Panc1 (cell line): Measurements from ENCODE around the gene SHB. TPM values are rescaled to one million over a fixed set of nuclear protein-coding genes. Genes with fewer than 3 reads are reported as not detected.

Experiments used
- ATAC-seq: fragments of 200-7000 bp; cut with Tn5 transposase; 2 replicates; pipeline ENCODE4 v1.9.1; 2020; ENCODE audit warnings: mild to moderate bottlenecking, moderate library complexity
- BruUV-seq: library from RNA; stranded (reverse); fragments of 400-500 nt; replicated peaks from 2 replicates; lab custom pipeline; 2021; lab: Mats Ljungman, UMichigan
- CTCF ChIA-PET: fragments of 300-600 bp; sonication (Branson Sonifier 250); formaldehyde crosslinking; loops from one replicate; lab custom pipeline; 2022; ENCODE audit warnings: antibody characterized with exemption; lab: Charles Lee
- POLR2A ChIA-PET: fragments of 300-600 bp; sonication (Branson Sonifier 250); formaldehyde crosslinking; loops from one replicate; lab custom pipeline; 2022; ENCODE audit warnings: antibody characterized with exemption; lab: Charles Lee
- DNase-seq: peaks from one replicate; pipeline ENCODE4 v3.0.0-alpha.2; 2010; ENCODE audit warnings: low read depth, low spot score
- H3K27ac ChIP-seq: 2 replicates; pipeline ENCODE4 v1.5.1; 2011; ENCODE audit warnings: mild to moderate bottlenecking, low read length, inconsistent platforms
- H3K27me3 ChIP-seq: fragments of 200-500 bp; sonication (Bioruptor generic); 2 replicates; pipeline ENCODE4 v1.6.0; 2014; ENCODE audit warnings: low read length, inconsistent platforms; ENCODE audit not compliant: control insufficient read depth, insufficient read depth
- H3K36me3 ChIP-seq: fragments of 200-500 bp; sonication (Bioruptor generic); 2 replicates; pipeline ENCODE4 v1.5.1; 2014; ENCODE audit warnings: inconsistent platforms, mild to moderate bottlenecking, low read length, moderate library complexity; ENCODE audit not compliant: control insufficient read depth, insufficient read depth
- H3K4me1 ChIP-seq: 2 replicates; pipeline ENCODE4 v1.5.1; 2011; ENCODE audit warnings: inconsistent platforms, mild to moderate bottlenecking, low read length, moderate library complexity; ENCODE audit not compliant: control insufficient read depth, insufficient read depth
- H3K4me3 ChIP-seq, 2 experiments: 2 replicates each; pipeline ENCODE4 v1.5.1; 2011 to 2012; ENCODE audit warnings: low read depth in 2 of 2, low read length in 2 of 2, mild to moderate bottlenecking in 2 of 2, inconsistent platforms in 1 of 2, moderate library complexity in 1 of 2
- H3K9me3 ChIP-seq: fragments of 200-500 bp; sonication (Bioruptor generic); 2 replicates; pipeline ENCODE4 v1.5.1; 2014; ENCODE audit warnings: low read depth, mild to moderate bottlenecking, inconsistent platforms, low read length, moderate library complexity; ENCODE audit not compliant: control insufficient read depth, insufficient read depth
- POLR2AphosphoS5 ChIP-seq: IDR thresholded peaks from 2 replicates; pipeline ENCODE4 v1.6.1; 2012; ENCODE audit warnings: mild to moderate bottlenecking, low read depth, low read length, moderate library complexity
- SIN3A ChIP-seq: IDR thresholded peaks from 2 replicates; pipeline ENCODE4 v1.6.1; 2012; ENCODE audit warnings: low read depth, mild to moderate bottlenecking, low read length, moderate library complexity, borderline replicate concordance; ENCODE audit not compliant: insufficient read depth
- TCF7L2 ChIP-seq: IDR thresholded peaks from 2 replicates; pipeline ENCODE4 v1.6.1; 2011; ENCODE audit warnings: mild to moderate bottlenecking, low read depth, low read length, inconsistent platforms
- in situ Hi-C: cut with HindIII; loops from 2 replicates; pipeline ENCODE4 v1.10.0; 2016; ENCODE audit warnings: low sequenced_read_pairs, low pct_unique_long_range_greater_than_20kb
- intact Hi-C: fragments of 100-400 bp; cut with micrococcal nuclease; formaldehyde crosslinking; loops from one replicate; pipeline ENCODE4 v1.10.0; 2022; ENCODE audit not compliant: unreplicated experiment
- total RNA-seq: library from RNA; stranded (reverse); gene quantifications from one replicate; pipeline ENCODE4 v1.2.1, GENCODE V29; 2021; ENCODE audit not compliant: unreplicated experiment
- TF ChIP-seq, protein P1 (sequence below), 2 experiments: IDR thresholded peaks; 2 replicates each; pipeline ENCODE4 v1.6.1; 2011 to 2012; ENCODE audit warnings: low read depth in 2 of 2, control low read depth in 1 of 2, low read length in 1 of 2, mild to moderate bottlenecking in 1 of 2, moderate library complexity in 1 of 2; ENCODE audit not compliant: insufficient read depth in 1 of 2
- TF ChIP-seq, protein P2 (sequence below): fragments of 450-650 bp; IDR thresholded peaks from 2 replicates; pipeline ENCODE4 v1.5.1; 2017; ENCODE audit warnings: mild to moderate bottlenecking

SHB gene
- total RNA-seq, 1 experiment from 2014 or later: 59.9 TPM

DNA sequence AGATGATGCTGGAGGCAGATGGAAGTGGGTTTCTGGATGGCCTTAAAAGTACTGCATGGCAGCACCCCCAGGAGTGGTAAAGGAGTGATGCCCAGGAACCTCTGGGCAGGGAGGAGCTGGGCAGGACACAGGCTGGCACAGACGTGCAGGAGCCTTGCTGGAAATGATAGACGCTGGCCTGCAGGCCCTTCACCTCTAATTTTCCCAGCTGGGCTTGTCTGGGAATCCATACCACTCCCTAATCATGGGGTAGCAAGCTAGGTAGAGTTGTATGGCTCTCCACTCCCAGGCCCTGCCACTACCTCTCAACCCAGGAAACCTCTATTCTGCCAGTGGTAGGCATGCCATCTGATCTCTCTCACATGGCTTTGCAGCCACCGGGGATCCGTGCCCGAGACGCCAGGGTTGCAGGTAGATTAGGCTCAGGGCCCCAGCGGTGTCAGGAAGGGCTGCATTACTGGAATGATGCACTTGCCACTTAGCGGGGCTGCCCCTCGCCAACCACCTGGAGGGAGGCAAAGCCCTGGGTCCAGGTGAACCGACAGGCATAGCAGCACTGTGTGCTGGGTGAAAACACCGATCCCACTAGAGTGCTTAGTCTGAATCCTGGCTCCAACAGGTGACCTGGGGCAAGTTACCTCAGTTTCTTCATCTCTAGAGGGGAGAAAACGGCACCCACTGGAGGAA lies 85.5 kb downstream of the SHB start:
- H3K36me3 ChIP-seq: no peaks in the 10 kb centered on the region; the same call in 1 of the 2 replicates
- in situ Hi-C loops (no loop called here), intact Hi-C loops (no loop called here)
- no peak for ATAC-seq
- H3K27me3 ChIP-seq: no peaks in the 10 kb centered on the region
- TF ChIP-seq, protein P1, sequence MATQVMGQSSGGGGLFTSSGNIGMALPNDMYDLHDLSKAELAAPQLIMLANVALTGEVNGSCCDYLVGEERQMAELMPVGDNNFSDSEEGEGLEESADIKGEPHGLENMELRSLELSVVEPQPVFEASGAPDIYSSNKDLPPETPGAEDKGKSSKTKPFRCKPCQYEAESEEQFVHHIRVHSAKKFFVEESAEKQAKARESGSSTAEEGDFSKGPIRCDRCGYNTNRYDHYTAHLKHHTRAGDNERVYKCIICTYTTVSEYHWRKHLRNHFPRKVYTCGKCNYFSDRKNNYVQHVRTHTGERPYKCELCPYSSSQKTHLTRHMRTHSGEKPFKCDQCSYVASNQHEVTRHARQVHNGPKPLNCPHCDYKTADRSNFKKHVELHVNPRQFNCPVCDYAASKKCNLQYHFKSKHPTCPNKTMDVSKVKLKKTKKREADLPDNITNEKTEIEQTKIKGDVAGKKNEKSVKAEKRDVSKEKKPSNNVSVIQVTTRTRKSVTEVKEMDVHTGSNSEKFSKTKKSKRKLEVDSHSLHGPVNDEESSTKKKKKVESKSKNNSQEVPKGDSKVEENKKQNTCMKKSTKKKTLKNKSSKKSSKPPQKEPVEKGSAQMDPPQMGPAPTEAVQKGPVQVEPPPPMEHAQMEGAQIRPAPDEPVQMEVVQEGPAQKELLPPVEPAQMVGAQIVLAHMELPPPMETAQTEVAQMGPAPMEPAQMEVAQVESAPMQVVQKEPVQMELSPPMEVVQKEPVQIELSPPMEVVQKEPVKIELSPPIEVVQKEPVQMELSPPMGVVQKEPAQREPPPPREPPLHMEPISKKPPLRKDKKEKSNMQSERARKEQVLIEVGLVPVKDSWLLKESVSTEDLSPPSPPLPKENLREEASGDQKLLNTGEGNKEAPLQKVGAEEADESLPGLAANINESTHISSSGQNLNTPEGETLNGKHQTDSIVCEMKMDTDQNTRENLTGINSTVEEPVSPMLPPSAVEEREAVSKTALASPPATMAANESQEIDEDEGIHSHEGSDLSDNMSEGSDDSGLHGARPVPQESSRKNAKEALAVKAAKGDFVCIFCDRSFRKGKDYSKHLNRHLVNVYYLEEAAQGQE (IDR thresholded peaks at IDR 0.05; ENCODE audit: insufficient read depth in 1 of 2, low read depth in 2 of 2, low read length in 1 of 2): no peak
- TF ChIP-seq TCF7L2 (no peak), POLR2AphosphoS5 (no peak), SIN3A (no peak)
- TF ChIP-seq, protein P2, sequence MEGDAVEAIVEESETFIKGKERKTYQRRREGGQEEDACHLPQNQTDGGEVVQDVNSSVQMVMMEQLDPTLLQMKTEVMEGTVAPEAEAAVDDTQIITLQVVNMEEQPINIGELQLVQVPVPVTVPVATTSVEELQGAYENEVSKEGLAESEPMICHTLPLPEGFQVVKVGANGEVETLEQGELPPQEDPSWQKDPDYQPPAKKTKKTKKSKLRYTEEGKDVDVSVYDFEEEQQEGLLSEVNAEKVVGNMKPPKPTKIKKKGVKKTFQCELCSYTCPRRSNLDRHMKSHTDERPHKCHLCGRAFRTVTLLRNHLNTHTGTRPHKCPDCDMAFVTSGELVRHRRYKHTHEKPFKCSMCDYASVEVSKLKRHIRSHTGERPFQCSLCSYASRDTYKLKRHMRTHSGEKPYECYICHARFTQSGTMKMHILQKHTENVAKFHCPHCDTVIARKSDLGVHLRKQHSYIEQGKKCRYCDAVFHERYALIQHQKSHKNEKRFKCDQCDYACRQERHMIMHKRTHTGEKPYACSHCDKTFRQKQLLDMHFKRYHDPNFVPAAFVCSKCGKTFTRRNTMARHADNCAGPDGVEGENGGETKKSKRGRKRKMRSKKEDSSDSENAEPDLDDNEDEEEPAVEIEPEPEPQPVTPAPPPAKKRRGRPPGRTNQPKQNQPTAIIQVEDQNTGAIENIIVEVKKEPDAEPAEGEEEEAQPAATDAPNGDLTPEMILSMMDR: no peak
- H3K9me3 ChIP-seq: no peaks in the 10 kb centered on the region
- no TSS peak for BruUV-seq
- DNase-seq: no peak
- CTCF ChIA-PET: no interaction called here
- peaks cover 31% of the 10 kb centered on the region for H3K4me1 ChIP-seq
- no peak overlapping the region for H3K27ac ChIP-seq
- H3K4me3 ChIP-seq: no peak overlapping the region
- POLR2A ChIA-PET: interaction anchor here (0.6 kb wide), 1 partner anchor 17 kb away, joined by 4 read pairs; no protein-coding TSS in a partner anchor

DNA sequence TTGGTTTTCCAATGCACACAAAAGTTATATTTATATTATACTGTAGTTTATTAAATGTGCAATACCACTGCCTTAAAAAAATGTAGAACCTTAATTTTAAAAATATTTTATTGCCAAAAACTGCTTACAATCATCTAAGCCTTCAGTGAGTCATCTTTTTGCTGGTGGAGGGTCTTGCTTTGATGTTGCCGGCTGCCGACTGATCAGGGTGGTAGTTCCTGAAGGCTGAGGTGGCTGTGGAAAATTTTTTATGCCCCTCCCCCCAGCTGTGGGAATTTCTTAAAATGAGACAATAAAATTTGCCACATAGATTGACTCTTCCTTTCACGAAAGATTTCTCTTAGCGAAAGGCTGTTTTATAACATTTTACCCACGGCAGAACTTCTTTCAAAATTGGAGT lies 89.2 kb downstream of the SHB start:
- H3K4me1 ChIP-seq: peaks cover 19% of the 10 kb centered on the region
- in situ Hi-C loops: no loop called here
- ATAC-seq (no peak), DNase-seq (no peak)
- H3K27ac ChIP-seq: no peak overlapping the region
- TF ChIP-seq TCF7L2 (no peak), POLR2AphosphoS5 (no peak), SIN3A (no peak)
- TF ChIP-seq, protein P1 (IDR thresholded peaks at IDR 0.05; ENCODE audit: insufficient read depth in 1 of 2, low read depth in 2 of 2, low read length in 1 of 2): no peak
- TF ChIP-seq, protein P2: no peak
- BruUV-seq: TSS peak; percentile 13
- peaks cover 2% of the 10 kb centered on the region; the same call in 1 of the 2 replicates for H3K36me3 ChIP-seq
- CTCF ChIA-PET: no interaction called here
- intact Hi-C loops: no loop called here
- no peaks in the 10 kb centered on the region for H3K27me3 ChIP-seq
- H3K9me3 ChIP-seq: no peaks in the 10 kb centered on the region
- POLR2A ChIA-PET: no interaction called here
- no peak overlapping the region for H3K4me3 ChIP-seq
